PC-3 (cell line): ENCODE data around the gene PTBP2. TPM values are rescaled to one million over a fixed set of nuclear protein-coding genes. Genes with fewer than 3 reads are reported as not detected.

Source experiments
- ATAC-seq: fragments of 200-7000 bp; cut with Tn5 transposase; 2 replicates; pipeline ENCODE4 v1.9.1; 2020; ENCODE audit warnings: mild to moderate bottlenecking, moderate library complexity
- BruUV-seq: library from RNA; stranded (reverse); fragments of 400-500 nt; replicated peaks from 2 replicates; lab custom pipeline; 2021; lab: Mats Ljungman, UMichigan
- CTCF ChIA-PET: fragments of 300-600 bp; sonication (Branson Sonifier 250); formaldehyde crosslinking; loops from one replicate; lab custom pipeline; 2022; ENCODE audit warnings: antibody characterized with exemption; lab: Charles Lee
- POLR2A ChIA-PET: fragments of 300-600 bp; sonication (Branson Sonifier 250); formaldehyde crosslinking; loops from one replicate; lab custom pipeline; 2022; ENCODE audit warnings: antibody characterized with exemption; ENCODE audit not compliant: unreplicated experiment; lab: Charles Lee
- DNase-seq: peaks from one replicate; pipeline ENCODE4 v3.0.0-alpha.2; 2015
- H2AFZ ChIP-seq: fragments of 300-600 bp; sonication (generic); 2 replicates; pipeline ENCODE4 v1.6.0; 2016; ENCODE audit warnings: antibody characterized with exemption, low read length
- H3F3A ChIP-seq: fragments of 300-600 bp; sonication (generic); one replicate; pipeline ENCODE4 v1.6.0; 2017; ENCODE audit warnings: antibody characterized with exemption, low read length, control low read depth, mild to moderate bottlenecking; ENCODE audit not compliant: unreplicated experiment
- H3K27ac ChIP-seq: fragments of 300-600 bp; sonication (generic); 2 replicates; pipeline ENCODE4 v1.5.1; 2016; ENCODE audit warnings: mild to moderate bottlenecking, low read length
- H3K27me3 ChIP-seq: fragments of 300-600 bp; sonication (generic); 2 replicates; pipeline ENCODE4 v1.6.1; 2016; ENCODE audit warnings: low read length, mixed read lengths
- H3K36me3 ChIP-seq: fragments of 300-600 bp; sonication (generic); 2 replicates; pipeline ENCODE4 v1.6.1; 2016; ENCODE audit warnings: low read depth, mixed run types, low read length, mixed read lengths
- H3K4me1 ChIP-seq: fragments of 300-600 bp; sonication (generic); 2 replicates; pipeline ENCODE4 v1.5.1; 2016; ENCODE audit warnings: low read length; ENCODE audit not compliant: insufficient read depth
- H3K4me2 ChIP-seq: fragments of 300-600 bp; sonication (generic); 2 replicates; pipeline ENCODE4 v1.6.0; 2016; ENCODE audit warnings: low read length
- H3K4me3 ChIP-seq: fragments of 300-600 bp; sonication (generic); 2 replicates; pipeline ENCODE4 v1.5.1; 2016; ENCODE audit warnings: mild to moderate bottlenecking, low read length, mixed read lengths
- H3K79me2 ChIP-seq: fragments of 300-600 bp; sonication (generic); 2 replicates; pipeline ENCODE4 v1.6.1; 2017; ENCODE audit warnings: low read length, mixed read lengths
- H3K9ac ChIP-seq: fragments of 300-600 bp; sonication (generic); 2 replicates; pipeline ENCODE4 v1.6.0; 2016; ENCODE audit warnings: mild to moderate bottlenecking, low read length
- H3K9me2 ChIP-seq: fragments of 300-600 bp; sonication (generic); replicated peaks from 2 replicates; pipeline ENCODE4 v1.6.1; 2016; ENCODE audit warnings: mixed run types, low read length, mixed read lengths
- H3K9me3 ChIP-seq: fragments of 300-600 bp; sonication (generic); 2 replicates; pipeline ENCODE4 v1.6.1; 2016; ENCODE audit warnings: low read length, mixed read lengths
- H4K20me1 ChIP-seq: fragments of 300-600 bp; sonication (generic); 2 replicates; pipeline ENCODE4 v1.6.1; 2016; ENCODE audit warnings: low read length, mixed read lengths
- EZH2 ChIP-seq: fragments of 300-600 bp; sonication (generic); IDR thresholded peaks from one replicate; pipeline ENCODE4 v1.6.1; 2017; ENCODE audit warnings: antibody characterized with exemption, mild to moderate bottlenecking, low read length; ENCODE audit not compliant: unreplicated experiment
- EZH2phosphoT487 ChIP-seq: fragments of 300-600 bp; sonication (generic); IDR thresholded peaks from 2 replicates; pipeline ENCODE4 v1.6.1; 2018; ENCODE audit warnings: mild to moderate bottlenecking, antibody characterized with exemption, low read length, borderline replicate concordance
- intact Hi-C: fragments of 100-400 bp; cut with micrococcal nuclease; formaldehyde crosslinking; loops from 2 replicates; pipeline ENCODE4 v1.9.0; 2023
- total RNA-seq: library from RNA; depleted of rRNA; stranded (reverse); fragments of >200 nt; gene quantifications from 2 replicates; pipeline ENCODE4 v1.2.3, GENCODE V29; 2014
- TF ChIP-seq, protein P1 (sequence below): fragments of 300-600 bp; sonication (generic); conservative IDR thresholded peaks from 2 replicates; pipeline ENCODE4 v1.5.1; 2017; ENCODE audit warnings: antibody characterized with exemption, low read depth, mild to moderate bottlenecking, low read length

Gene PTBP2
- total RNA-seq, 1 experiment from 2014 or later: 18.6 TPM

DNA sequence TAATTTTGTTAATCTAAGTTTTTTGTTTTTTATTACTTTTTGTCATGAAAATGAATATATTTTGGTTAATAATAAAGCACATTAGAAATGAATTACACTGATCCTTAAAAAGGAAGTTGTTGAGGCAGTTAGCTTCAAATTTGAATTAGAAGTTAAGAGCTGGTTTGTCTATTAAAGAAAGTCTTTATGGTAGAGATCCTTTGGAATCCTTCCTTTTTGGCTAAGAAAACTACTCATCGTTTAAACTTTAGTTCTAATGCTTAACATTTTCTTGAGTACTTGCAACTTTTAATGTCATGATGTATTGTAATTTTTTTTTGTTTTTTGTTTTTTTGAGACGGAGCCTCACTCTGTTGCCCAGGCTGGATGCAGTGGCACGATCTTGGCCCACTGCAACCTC is 2.4 kb downstream of the PTBP2 start:
- ChIA-PET CTCF (no interaction called here), POLR2A (no interaction called here)
- Histone ChIP-seq H3K4me1 (peaks cover 21% of the 10 kb centered on the region), H3K9me3 (no peaks in the 10 kb centered on the region), H3K9me2 (no peaks in the 10 kb centered on the region), H3K27me3 (no peaks in the 10 kb centered on the region), H3K4me3 (peak overlapping the region; percentile 96), H3K36me3 (peaks cover 14% of the 10 kb centered on the region), H2AFZ (no peak overlapping the region), H3F3A (no peaks in the 10 kb centered on the region), H3K27ac (no peak overlapping the region), H3K79me2 (peaks cover 65% of the 10 kb centered on the region), H3K4me2 (peak overlapping the region; percentile 93), H3K9ac (no peak overlapping the region), H4K20me1 (peaks cover 12% of the 10 kb centered on the region; the same call in 1 of the 2 replicates)
- DNase-seq: no peak
- ATAC-seq: no peak
- BruUV-seq: no TSS peak
- TF ChIP-seq, protein P1, sequence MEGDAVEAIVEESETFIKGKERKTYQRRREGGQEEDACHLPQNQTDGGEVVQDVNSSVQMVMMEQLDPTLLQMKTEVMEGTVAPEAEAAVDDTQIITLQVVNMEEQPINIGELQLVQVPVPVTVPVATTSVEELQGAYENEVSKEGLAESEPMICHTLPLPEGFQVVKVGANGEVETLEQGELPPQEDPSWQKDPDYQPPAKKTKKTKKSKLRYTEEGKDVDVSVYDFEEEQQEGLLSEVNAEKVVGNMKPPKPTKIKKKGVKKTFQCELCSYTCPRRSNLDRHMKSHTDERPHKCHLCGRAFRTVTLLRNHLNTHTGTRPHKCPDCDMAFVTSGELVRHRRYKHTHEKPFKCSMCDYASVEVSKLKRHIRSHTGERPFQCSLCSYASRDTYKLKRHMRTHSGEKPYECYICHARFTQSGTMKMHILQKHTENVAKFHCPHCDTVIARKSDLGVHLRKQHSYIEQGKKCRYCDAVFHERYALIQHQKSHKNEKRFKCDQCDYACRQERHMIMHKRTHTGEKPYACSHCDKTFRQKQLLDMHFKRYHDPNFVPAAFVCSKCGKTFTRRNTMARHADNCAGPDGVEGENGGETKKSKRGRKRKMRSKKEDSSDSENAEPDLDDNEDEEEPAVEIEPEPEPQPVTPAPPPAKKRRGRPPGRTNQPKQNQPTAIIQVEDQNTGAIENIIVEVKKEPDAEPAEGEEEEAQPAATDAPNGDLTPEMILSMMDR: no peak
- TF ChIP-seq EZH2 (no peak), EZH2phosphoT487 (no peak)
- intact Hi-C loops: no loop called here

DNA sequence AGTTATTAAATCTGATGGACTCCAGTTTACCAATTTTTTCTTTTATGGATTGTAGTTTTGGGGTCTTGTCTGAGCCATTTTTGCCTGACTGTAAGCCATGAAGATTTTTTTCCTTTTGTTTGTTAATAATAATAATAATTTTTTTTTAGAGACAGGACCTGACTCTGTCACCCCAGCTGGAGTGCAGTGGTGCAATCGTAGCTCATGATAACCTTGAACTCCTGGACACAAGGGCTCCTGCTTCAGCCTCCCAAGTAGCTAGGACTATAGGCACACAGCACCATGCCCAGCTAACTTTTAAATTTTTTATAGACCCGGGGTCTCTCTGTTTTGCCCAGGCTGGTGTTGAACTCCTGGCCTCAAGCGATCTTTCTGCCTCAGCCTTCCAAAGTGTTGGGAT is 6.3 kb downstream of the PTBP2 start:
- no peak overlapping the region for H3K27ac ChIP-seq
- no peak overlapping the region for H3K4me2 ChIP-seq
- peaks cover 92% of the 10 kb centered on the region for H3K79me2 ChIP-seq
- no peak overlapping the region for H3K4me3 ChIP-seq
- no peak overlapping the region for H3K9ac ChIP-seq
- peaks cover 13% of the 10 kb centered on the region for H3K4me1 ChIP-seq
- no peak for DNase-seq
- peaks cover 27% of the 10 kb centered on the region for H4K20me1 ChIP-seq
- ChIA-PET CTCF (no interaction called here), POLR2A (no interaction called here)
- peaks cover 21% of the 10 kb centered on the region for H3K36me3 ChIP-seq
- no peaks in the 10 kb centered on the region for H3K27me3 ChIP-seq
- BruUV-seq: no TSS peak
- H3K9me3 ChIP-seq: no peaks in the 10 kb centered on the region
- no peak overlapping the region for H2AFZ ChIP-seq
- H3K9me2 ChIP-seq: no peaks in the 10 kb centered on the region
- ATAC-seq: no peak
- no peaks in the 10 kb centered on the region for H3F3A ChIP-seq
- TF ChIP-seq EZH2phosphoT487 (no peak), EZH2 (no peak)
- TF ChIP-seq, protein P1: no peak
- intact Hi-C loops: no loop called here

DNA sequence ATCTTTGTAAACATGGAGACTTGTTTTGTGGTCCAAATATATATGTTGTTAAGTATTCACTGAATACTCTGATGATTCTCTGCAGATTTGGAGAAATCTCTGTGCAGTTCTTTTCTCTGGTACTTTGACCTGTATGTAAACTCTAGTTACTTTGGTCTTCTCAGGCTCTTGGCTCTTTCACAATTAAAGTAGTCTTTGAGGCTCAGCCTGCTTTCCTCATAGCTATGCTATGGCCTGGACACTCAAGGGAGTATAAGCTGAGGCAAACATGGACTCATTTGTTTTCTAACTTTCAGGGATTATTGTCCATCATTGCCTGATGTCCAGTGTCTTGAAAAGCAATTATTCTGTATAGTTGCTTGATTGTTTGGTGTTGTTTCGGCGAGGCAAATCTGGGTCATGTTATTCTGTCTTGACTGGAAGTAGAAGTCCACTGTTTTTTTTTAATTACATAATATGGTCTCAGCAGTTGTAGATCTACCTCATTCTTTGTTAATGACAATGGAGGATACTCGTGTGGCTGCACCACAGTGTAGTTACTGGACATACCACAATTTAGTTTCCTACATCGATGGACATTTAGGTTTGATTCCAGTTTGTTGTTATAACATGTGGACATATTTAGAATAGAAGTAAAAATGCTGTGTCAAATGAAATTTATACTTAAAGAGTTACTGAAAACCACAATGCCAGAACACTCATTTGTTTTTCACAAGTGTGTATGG is 9.2 kb downstream of the PTBP2 start:
- Histone ChIP-seq H3K9me2 (no peaks in the 10 kb centered on the region), H2AFZ (no peak overlapping the region), H3K27me3 (no peaks in the 10 kb centered on the region), H3K4me1 (no peaks in the 10 kb centered on the region), H3K27ac (no peak overlapping the region), H3K9ac (no peak overlapping the region), H3K4me3 (no peak overlapping the region), H3K36me3 (peaks cover 18% of the 10 kb centered on the region; the same call in 1 of the 2 replicates), H4K20me1 (peaks cover 27% of the 10 kb centered on the region), H3K79me2 (peaks cover 86% of the 10 kb centered on the region), H3K9me3 (no peaks in the 10 kb centered on the region), H3F3A (no peaks in the 10 kb centered on the region), H3K4me2 (no peak overlapping the region)
- TF ChIP-seq EZH2 (no peak), EZH2phosphoT487 (no peak)
- TF ChIP-seq, protein P1: no peak
- BruUV-seq: no TSS peak
- ChIA-PET POLR2A (no interaction called here), CTCF (no interaction called here)
- ATAC-seq (no peak), DNase-seq (no peak)
- intact Hi-C loops: no loop called here
